NCI-H69 (cell line): Measurements from ENCODE around the gene FBXO41.

Source experiments
- DNase-seq: peaks from one replicate; lab custom pipeline; 2025; lab: John Stamatoyannopoulos, UW

Gene FBXO41

GRCh38 chr2:73210696-73211095 lies 73.6 kb downstream of the FBXO41 start:
- DNase-seq, result no peak

- no peak for DNase-seq
These were observed 74.3 kb downstream of the FBXO41 start for GRCh38 chr2:73210019-73210418.

GRCh38 chr2:73208258-73208657 lies 76.0 kb downstream of the FBXO41 start:
- no peak for DNase-seq

- DNase-seq, result no peak
These were observed 78.7 kb downstream of the FBXO41 start for GRCh38 chr2:73205611-73206010.
